Tibial nerve (tissue), 4 donors: ENCODE results near the gene MFSD12.

Source experiments
- EP300 ChIP-seq, 2 donors: sonication (generic); formaldehyde crosslinking; IDR thresholded peaks; one replicate each; pipeline ENCODE4 v1.6.1; 2017; ENCODE audit warnings: antibody characterized with exemption in 2 of 2, mild to moderate bottlenecking in 1 of 2
- POLR2A ChIP-seq, 2 donors: fragments of 450-650 bp; IDR thresholded peaks; one replicate each; pipeline ENCODE4 v1.6.1; 2017; ENCODE audit warnings: antibody characterized with exemption in 2 of 2, mild to moderate bottlenecking in 2 of 2, moderate library complexity in 2 of 2
- TF ChIP-seq, protein P1 (sequence below), 5 experiments: fragments of 200-600 bp in 3 of 5; fragments of 450-650 bp in 2 of 5; sonication (generic) in 3 of 5; IDR thresholded peaks; one replicate each; pipeline ENCODE4 v1.5.1; 2016 to 2019; ENCODE audit warnings: antibody characterized with exemption in 5 of 5, mild to moderate bottlenecking in 3 of 5, moderate library complexity in 2 of 5

DNA sequence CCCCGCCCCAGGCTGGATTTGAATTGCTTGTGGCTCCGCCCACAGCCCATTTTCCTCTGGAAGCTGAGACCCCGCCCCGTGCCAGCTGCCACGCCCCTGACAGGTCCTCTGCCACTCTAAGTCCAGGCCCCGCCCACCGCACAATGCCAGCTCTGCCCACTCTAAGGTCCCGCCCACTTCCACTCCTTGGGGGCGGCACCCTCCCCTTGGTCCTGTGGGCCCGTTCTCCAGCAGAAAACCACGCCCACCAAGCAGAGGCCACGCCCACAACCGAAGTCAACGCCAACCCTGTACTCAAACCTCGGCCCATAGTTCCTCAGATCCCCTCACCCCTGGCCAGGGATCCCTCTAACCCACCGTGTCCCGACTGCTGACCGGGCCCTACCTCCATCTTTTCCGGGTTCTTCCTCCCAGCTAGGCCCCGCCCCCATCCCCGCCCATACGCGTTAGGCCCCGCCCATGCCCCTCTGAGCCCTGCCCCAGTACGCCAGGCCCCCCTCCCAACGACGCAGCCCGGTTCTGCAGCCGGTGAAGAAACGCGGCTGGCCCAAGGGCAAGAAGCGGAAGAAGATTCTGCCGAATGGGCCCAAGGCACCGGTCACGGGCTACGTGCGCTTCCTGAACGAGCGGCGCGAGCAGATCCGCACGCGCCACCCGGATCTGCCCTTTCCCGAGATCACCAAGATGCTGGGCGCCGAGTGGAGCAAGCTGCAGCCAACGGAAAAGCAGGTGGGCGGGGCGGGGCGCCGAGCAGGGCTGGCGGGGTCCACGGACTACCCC, 16.7 kb upstream of the MFSD12 start:
- TF ChIP-seq POLR2A (IDR thresholded peaks at IDR 0.05): no peak
- TF ChIP-seq, protein P1, sequence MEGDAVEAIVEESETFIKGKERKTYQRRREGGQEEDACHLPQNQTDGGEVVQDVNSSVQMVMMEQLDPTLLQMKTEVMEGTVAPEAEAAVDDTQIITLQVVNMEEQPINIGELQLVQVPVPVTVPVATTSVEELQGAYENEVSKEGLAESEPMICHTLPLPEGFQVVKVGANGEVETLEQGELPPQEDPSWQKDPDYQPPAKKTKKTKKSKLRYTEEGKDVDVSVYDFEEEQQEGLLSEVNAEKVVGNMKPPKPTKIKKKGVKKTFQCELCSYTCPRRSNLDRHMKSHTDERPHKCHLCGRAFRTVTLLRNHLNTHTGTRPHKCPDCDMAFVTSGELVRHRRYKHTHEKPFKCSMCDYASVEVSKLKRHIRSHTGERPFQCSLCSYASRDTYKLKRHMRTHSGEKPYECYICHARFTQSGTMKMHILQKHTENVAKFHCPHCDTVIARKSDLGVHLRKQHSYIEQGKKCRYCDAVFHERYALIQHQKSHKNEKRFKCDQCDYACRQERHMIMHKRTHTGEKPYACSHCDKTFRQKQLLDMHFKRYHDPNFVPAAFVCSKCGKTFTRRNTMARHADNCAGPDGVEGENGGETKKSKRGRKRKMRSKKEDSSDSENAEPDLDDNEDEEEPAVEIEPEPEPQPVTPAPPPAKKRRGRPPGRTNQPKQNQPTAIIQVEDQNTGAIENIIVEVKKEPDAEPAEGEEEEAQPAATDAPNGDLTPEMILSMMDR (IDR thresholded peaks at IDR 0.05): no peak
- no peak for TF ChIP-seq EP300 (IDR thresholded peaks at IDR 0.05)
